ENCODE results near the gene NPHP4.

DNA sequence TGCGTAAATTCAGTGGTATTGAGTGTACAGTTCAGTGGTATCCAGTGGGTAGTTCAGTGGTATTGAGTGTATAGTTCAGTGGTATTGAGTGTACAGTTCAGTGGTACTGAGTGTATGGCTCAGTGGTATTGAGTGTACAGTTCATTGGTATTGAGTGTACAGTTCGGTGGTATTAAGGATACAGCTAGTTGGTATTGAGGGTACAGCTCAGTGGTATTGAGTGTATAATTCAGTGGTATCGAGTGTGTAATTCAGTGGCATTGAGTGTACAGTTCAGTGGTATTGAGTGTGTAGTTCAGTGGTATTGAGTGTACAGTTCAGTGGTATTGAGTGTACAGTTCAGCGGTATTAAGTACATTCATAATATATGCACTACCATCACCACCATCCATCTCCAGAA lies 30.0 kb upstream of the NPHP4 start:
- TF ChIP-seq CTCF (conservative IDR thresholded peaks at IDR 0.05; ENCODE audit: low read length) (no peak), EZH2phosphoT487 (IDR thresholded peaks at IDR 0.05; ENCODE audit: borderline replicate concordance, low read depth, low read length) (no peak)
